Measurements from ENCODE around the gene NCAPG2.

The NCAPG2 gene

GRCh38 chr7:158591944-158592343 is 112.7 kb downstream of the NCAPG2 start:
- no peak for DNase-seq

- DNase-seq = no peak
Observed at GRCh38 chr7:158590181-158590530, 114.4 kb downstream of the NCAPG2 start.

- no peak for DNase-seq
Observed at GRCh38 chr7:158589653-158590052, 115.0 kb downstream of the NCAPG2 start.

- no peak for DNase-seq
Observed at GRCh38 chr7:158588878-158589442, 115.6 kb downstream of the NCAPG2 start.

GRCh38 chr7:158588085-158588877 is 116.3 kb downstream of the NCAPG2 start:
- no peak for DNase-seq

GRCh38 chr7:158587162-158588084 is 117.2 kb downstream of the NCAPG2 start, which contains the start of gene PTPRN2:
PTPRN2 (minus strand) TSS chr7:158587823.
- DNase-seq = peak; percentile 64 to 71

GRCh38 chr7:158586499-158587161 is 118.0 kb downstream of the NCAPG2 start:
- no peak for DNase-seq

- no peak for DNase-seq
Observed at GRCh38 chr7:158585721-158586498, 118.7 kb downstream of the NCAPG2 start.

- DNase-seq = no peak
Observed at GRCh38 chr7:158584407-158584806, 120.2 kb downstream of the NCAPG2 start.

GRCh38 chr7:158583810-158584209 is 120.8 kb downstream of the NCAPG2 start:
- DNase-seq = no peak

GRCh38 chr7:158583143-158583542 is 121.5 kb downstream of the NCAPG2 start:
- no peak for DNase-seq

- DNase-seq = no peak
Observed at GRCh38 chr7:158582089-158582456, 122.5 kb downstream of the NCAPG2 start.

- no peak for DNase-seq
Observed at GRCh38 chr7:158581440-158582088, 123.0 kb downstream of the NCAPG2 start.

Measured in stimulated activated CD4-positive, alpha-beta T cell treated with anti-CD3 and anti-CD28 coated beads, Interleukin-2, amount 100 ng/mL, for 24 hours (primary cell).